22Rv1 (cell line): ENCODE data around the gene ARHGEF17.

Experiments used
- ZFX ChIP-seq: fragments of 450-650 bp; IDR thresholded peaks from 2 replicates; pipeline ENCODE4 v1.6.1; 2017; ENCODE audit warnings: antibody characterized with exemption, borderline replicate concordance
- TF ChIP-seq, protein P1 (sequence below): fragments of 450-650 bp; IDR thresholded peaks from 2 replicates; pipeline ENCODE4 v1.5.1; 2017; ENCODE audit warnings: mild to moderate bottlenecking

DNA sequence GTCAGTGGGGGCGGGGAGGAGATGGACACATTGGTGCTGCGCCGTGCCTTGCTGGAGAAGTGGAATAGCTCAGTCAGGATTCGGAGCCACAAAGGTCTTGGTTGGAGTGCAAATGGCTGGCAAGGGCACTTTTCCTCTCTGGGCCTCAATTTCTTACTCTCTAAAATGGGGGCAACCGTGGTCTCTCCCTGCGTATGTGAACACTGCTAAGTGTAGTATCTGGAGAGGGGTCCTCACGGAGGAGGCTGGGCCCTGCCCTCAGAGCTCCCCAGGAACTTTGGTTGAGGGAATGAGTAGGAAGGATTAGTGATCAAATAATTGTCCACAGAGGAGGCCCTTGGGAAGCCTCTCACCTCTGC, 35.4 kb upstream of the ARHGEF17 start:
- TF ChIP-seq, protein P1, sequence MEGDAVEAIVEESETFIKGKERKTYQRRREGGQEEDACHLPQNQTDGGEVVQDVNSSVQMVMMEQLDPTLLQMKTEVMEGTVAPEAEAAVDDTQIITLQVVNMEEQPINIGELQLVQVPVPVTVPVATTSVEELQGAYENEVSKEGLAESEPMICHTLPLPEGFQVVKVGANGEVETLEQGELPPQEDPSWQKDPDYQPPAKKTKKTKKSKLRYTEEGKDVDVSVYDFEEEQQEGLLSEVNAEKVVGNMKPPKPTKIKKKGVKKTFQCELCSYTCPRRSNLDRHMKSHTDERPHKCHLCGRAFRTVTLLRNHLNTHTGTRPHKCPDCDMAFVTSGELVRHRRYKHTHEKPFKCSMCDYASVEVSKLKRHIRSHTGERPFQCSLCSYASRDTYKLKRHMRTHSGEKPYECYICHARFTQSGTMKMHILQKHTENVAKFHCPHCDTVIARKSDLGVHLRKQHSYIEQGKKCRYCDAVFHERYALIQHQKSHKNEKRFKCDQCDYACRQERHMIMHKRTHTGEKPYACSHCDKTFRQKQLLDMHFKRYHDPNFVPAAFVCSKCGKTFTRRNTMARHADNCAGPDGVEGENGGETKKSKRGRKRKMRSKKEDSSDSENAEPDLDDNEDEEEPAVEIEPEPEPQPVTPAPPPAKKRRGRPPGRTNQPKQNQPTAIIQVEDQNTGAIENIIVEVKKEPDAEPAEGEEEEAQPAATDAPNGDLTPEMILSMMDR, result no peak
- TF ChIP-seq ZFX, result no peak
